ENCODE data around the gene KRTAP5-7. TPM values are rescaled to one million over a fixed set of nuclear protein-coding genes. Genes with fewer than 3 reads are reported as not detected.

The KRTAP5-7 gene
- total and polyA plus RNA-seq, 2 experiments from 2014 or later = not detected

- Histone ChIP-seq H3K4me3 (no peak overlapping the region), H3F3A (replicated peaks; ENCODE audit: low read depth) (no peaks in the 10 kb centered on the region), H3K79me2 (replicated peaks; ENCODE audit: insufficient read depth) (no peaks in the 10 kb centered on the region), H2AFZ (no peak overlapping the region), H3K4me1 (ENCODE audit: insufficient read depth) (no peaks in the 10 kb centered on the region), H3K27ac (ENCODE audit: low read depth) (no peak overlapping the region), H3K4me2 (no peak overlapping the region), H3K9me2 (ENCODE audit: insufficient read depth) (no peaks in the 10 kb centered on the region), H4K20me1 (replicated peaks; ENCODE audit: insufficient read depth) (no peaks in the 10 kb centered on the region; the same call in 1 of the 2 replicates), H3K36me3 (ENCODE audit: insufficient read depth) (no peaks in the 10 kb centered on the region), H3K27me3 (ENCODE audit: insufficient read depth) (no peaks in the 10 kb centered on the region)
- Mint-ChIP-seq H3K4me3 (no peak overlapping the region), H3K4me1 (no peaks in the 10 kb centered on the region), H3K27me3 (ENCODE audit: insufficient read depth, low read depth, poor library complexity) (peaks cover 2% of the 10 kb centered on the region), H3K27ac (no peak overlapping the region), H3K36me3 (ENCODE audit: low read depth) (no peaks in the 10 kb centered on the region), H3K9me3 (no peaks in the 10 kb centered on the region)
- DNase-seq (ENCODE audit: low spot score) (no peak), ATAC-seq (no peak)
- no peak for TF ChIP-seq CTCF (conservative IDR thresholded peaks at IDR 0.05; ENCODE audit: low read depth in 2 of 2)
- no peak for TF ChIP-seq REST (IDR thresholded peaks at IDR 0.05; ENCODE audit: unreplicated experiment)
- no peak for TF ChIP-seq NANOG (IDR thresholded peaks at IDR 0.05; ENCODE audit: borderline replicate concordance)
- no peak for TF ChIP-seq ZNF331 (CRISPR knock-in tag; IDR thresholded peaks at IDR 0.05; ENCODE audit: low read depth)
- no peak for TF ChIP-seq ZNF114 (CRISPR knock-in tag; IDR thresholded peaks at IDR 0.05)
- TF ChIP-seq EZH2 (IDR thresholded peaks at IDR 0.05; ENCODE audit: low read depth, unreplicated experiment) = no peak
- TF ChIP-seq JUNB (IDR thresholded peaks at IDR 0.05; ENCODE audit: unreplicated experiment) = no peak
- TF ChIP-seq ETS1 (IDR thresholded peaks at IDR 0.05) = no peak
- no peak for TF ChIP-seq POLR2AphosphoS5 (IDR thresholded peaks at IDR 0.05; ENCODE audit: low read depth)
- no peak for TF ChIP-seq EZH2phosphoT487 (IDR thresholded peaks at IDR 0.05; ENCODE audit: unreplicated experiment)
- no peak for TF ChIP-seq CREB1 (CRISPR knock-in tag; IDR thresholded peaks at IDR 0.05; ENCODE audit: low read depth)
- TF ChIP-seq STAT1 (IDR thresholded peaks at IDR 0.05; ENCODE audit: unreplicated experiment) = no peak
- TF ChIP-seq ZNF462 (CRISPR knock-in tag; IDR thresholded peaks at IDR 0.05) = no peak
Measured at GRCh38 chr11:71532036-71532610, 5.1 kb downstream of the KRTAP5-7 start.
